Measurements from ENCODE around the gene KIT. TPM values are rescaled to one million over a fixed set of nuclear protein-coding genes. Genes with fewer than 3 reads are reported as not detected.
"Not testable (repeated sequence)": the region's sequence is repeated elsewhere in the genome, so short reads cannot be mapped to it uniquely, and the experiment has no call there.

The KIT gene
- total and polyA plus RNA-seq, 2 donors (not counting 1 experiment from before 2014, with no cell fraction given) = 0.50 to 19.9 TPM

- no peak overlapping the region for H3K4me2 ChIP-seq (ENCODE audit: extremely low read depth, insufficient read depth, low read length)
- no peaks in the 10 kb centered on the region for H4K20me1 ChIP-seq (ENCODE audit: control insufficient read depth, extremely low read depth, insufficient read depth, low read length)
- no peaks in the 10 kb centered on the region for H3K36me3 ChIP-seq (ENCODE audit: control insufficient read depth, insufficient read depth, low read length)
- H3K9me3 ChIP-seq (ENCODE audit: control insufficient read depth, insufficient read depth, low read depth, low read length) = no peaks in the 10 kb centered on the region
- H3K4me3 ChIP-seq (replicated peaks in 1 of 4; ENCODE audit: control extremely low read depth in 1 of 4, insufficient read depth in 1 of 4, low read depth in 3 of 4, low read length in 4 of 4) = no peak overlapping the region
- DNase-seq (ENCODE audit: low read depth in 2 of 2) = no peak
- H2AFZ ChIP-seq (ENCODE audit: low read length) = no peak overlapping the region
- TF ChIP-seq CTCF (conservative IDR thresholded peaks at IDR 0.05 in 1 of 2, IDR thresholded peaks at IDR 0.05 in 1 of 2; ENCODE audit: low read depth in 1 of 2, low read length in 2 of 2) = no peak
- H3K79me2 ChIP-seq (ENCODE audit: control insufficient read depth, insufficient read depth, low read length) = no peaks in the 10 kb centered on the region
- H3K4me1 ChIP-seq (ENCODE audit: control insufficient read depth, extremely low read depth, insufficient read depth, low read length) = no peaks in the 10 kb centered on the region
- no peak overlapping the region for H3K27ac ChIP-seq (ENCODE audit: insufficient read depth, low read length)
- no peak overlapping the region for H3K9ac ChIP-seq (ENCODE audit: insufficient read depth, low read length)
- H3K27me3 ChIP-seq (ENCODE audit: control insufficient read depth, insufficient read depth, low read length) = no peaks in the 10 kb centered on the region
Observed at GRCh38 chr4:54632537-54632936, 25.2 kb upstream of the KIT start.

- DNase-seq (ENCODE audit: low read depth in 2 of 2); H4K20me1 ChIP-seq (ENCODE audit: control insufficient read depth, extremely low read depth, insufficient read depth, low read length); H3K4me1 ChIP-seq (ENCODE audit: control insufficient read depth, extremely low read depth, insufficient read depth, low read length); H3K27me3 ChIP-seq (ENCODE audit: control insufficient read depth, insufficient read depth, low read length); H3K4me2 ChIP-seq (ENCODE audit: extremely low read depth, insufficient read depth, low read length); H3K79me2 ChIP-seq (ENCODE audit: control insufficient read depth, insufficient read depth, low read length); H3K36me3 ChIP-seq (ENCODE audit: control insufficient read depth, insufficient read depth, low read length); H3K9me3 ChIP-seq (ENCODE audit: control insufficient read depth, insufficient read depth, low read depth, low read length); H3K27ac ChIP-seq (ENCODE audit: insufficient read depth, low read length); H3K4me3 ChIP-seq (replicated peaks in 1 of 4; ENCODE audit: control extremely low read depth in 1 of 4, insufficient read depth in 1 of 4, low read depth in 3 of 4, low read length in 4 of 4); H3K9ac ChIP-seq (ENCODE audit: insufficient read depth, low read length); H2AFZ ChIP-seq (ENCODE audit: low read length): not testable (repeated sequence)
Observed at GRCh38 chr4:54633102-54633740, 24.5 kb upstream of the KIT start.

- no peak overlapping the region for H2AFZ ChIP-seq (ENCODE audit: low read length)
- H3K4me3 ChIP-seq (replicated peaks in 1 of 4; ENCODE audit: control extremely low read depth in 1 of 4, insufficient read depth in 1 of 4, low read depth in 3 of 4, low read length in 4 of 4) = no peak overlapping the region
- no peak for TF ChIP-seq CTCF (conservative IDR thresholded peaks at IDR 0.05 in 1 of 2, IDR thresholded peaks at IDR 0.05 in 1 of 2; ENCODE audit: low read depth in 1 of 2, low read length in 2 of 2)
- TF ChIP-seq EZH2 (IDR thresholded peaks at IDR 0.05; ENCODE audit: low read length, missing control alignments) = no peak
- H3K27ac ChIP-seq (ENCODE audit: insufficient read depth, low read length) = no peak overlapping the region
- H3K79me2 ChIP-seq (ENCODE audit: control insufficient read depth, insufficient read depth, low read length) = no peaks in the 10 kb centered on the region
- no peaks in the 10 kb centered on the region for H4K20me1 ChIP-seq (ENCODE audit: control insufficient read depth, extremely low read depth, insufficient read depth, low read length)
- H3K4me2 ChIP-seq (ENCODE audit: extremely low read depth, insufficient read depth, low read length) = no peak overlapping the region
- no peaks in the 10 kb centered on the region for H3K36me3 ChIP-seq (ENCODE audit: control insufficient read depth, insufficient read depth, low read length)
- H3K9me3 ChIP-seq (ENCODE audit: control insufficient read depth, insufficient read depth, low read depth, low read length) = no peaks in the 10 kb centered on the region
- H3K9ac ChIP-seq (ENCODE audit: insufficient read depth, low read length) = no peak overlapping the region
- H3K4me1 ChIP-seq (ENCODE audit: control insufficient read depth, extremely low read depth, insufficient read depth, low read length) = no peaks in the 10 kb centered on the region
- DNase-seq (ENCODE audit: low read depth in 2 of 2) = no peak
- H3K27me3 ChIP-seq (ENCODE audit: control insufficient read depth, insufficient read depth, low read length) = no peaks in the 10 kb centered on the region
Observed at GRCh38 chr4:54635318-54635717, 22.4 kb upstream of the KIT start.
